Bronchial epithelial cell (primary cell): ENCODE data around the gene ADCY7. TPM values are rescaled to one million over a fixed set of nuclear protein-coding genes. Genes with fewer than 3 reads are reported as not detected.

Experiments used
- DNase-seq: peaks from one replicate; pipeline ENCODE4 v3.0.0-alpha.2; 2010; ENCODE audit warnings: low read depth
- FAIRE-seq: peaks from 2 replicates; lab custom pipeline; 2011; peaks lifted over from hg19 to GRCh38; lab: Jason Lieb, UNC
- H3K27me3 ChIP-seq: 2 replicates; pipeline ENCODE4 v1.5.1; 2011; ENCODE audit warnings: low read length; ENCODE audit not compliant: control insufficient read depth, insufficient read depth
- H3K36me3 ChIP-seq: 2 replicates; pipeline ENCODE4 v1.5.1; 2011; ENCODE audit warnings: low read length; ENCODE audit not compliant: control insufficient read depth, insufficient read depth
- H3K4me3 ChIP-seq: 2 replicates; pipeline ENCODE4 v1.5.1; 2011; ENCODE audit warnings: mild to moderate bottlenecking, low read depth, low read length, control low read depth
- total RNA-seq: library from RNA; depleted of rRNA; stranded (reverse); fragments of >200 nt; gene quantifications from 2 replicates; pipeline ENCODE4 v1.2.1, GENCODE V29; 2014
- TF ChIP-seq, protein P1 (sequence below): IDR thresholded peaks from 2 replicates; pipeline ENCODE4 v1.5.1; 2011; ENCODE audit warnings: mild to moderate bottlenecking, moderate library complexity, low read length, control low read depth, inconsistent platforms; ENCODE audit not compliant: insufficient read depth, severe bottlenecking

ADCY7 gene
- total RNA-seq = 29.2 and 61.7 TPM in 2 replicates

DNA sequence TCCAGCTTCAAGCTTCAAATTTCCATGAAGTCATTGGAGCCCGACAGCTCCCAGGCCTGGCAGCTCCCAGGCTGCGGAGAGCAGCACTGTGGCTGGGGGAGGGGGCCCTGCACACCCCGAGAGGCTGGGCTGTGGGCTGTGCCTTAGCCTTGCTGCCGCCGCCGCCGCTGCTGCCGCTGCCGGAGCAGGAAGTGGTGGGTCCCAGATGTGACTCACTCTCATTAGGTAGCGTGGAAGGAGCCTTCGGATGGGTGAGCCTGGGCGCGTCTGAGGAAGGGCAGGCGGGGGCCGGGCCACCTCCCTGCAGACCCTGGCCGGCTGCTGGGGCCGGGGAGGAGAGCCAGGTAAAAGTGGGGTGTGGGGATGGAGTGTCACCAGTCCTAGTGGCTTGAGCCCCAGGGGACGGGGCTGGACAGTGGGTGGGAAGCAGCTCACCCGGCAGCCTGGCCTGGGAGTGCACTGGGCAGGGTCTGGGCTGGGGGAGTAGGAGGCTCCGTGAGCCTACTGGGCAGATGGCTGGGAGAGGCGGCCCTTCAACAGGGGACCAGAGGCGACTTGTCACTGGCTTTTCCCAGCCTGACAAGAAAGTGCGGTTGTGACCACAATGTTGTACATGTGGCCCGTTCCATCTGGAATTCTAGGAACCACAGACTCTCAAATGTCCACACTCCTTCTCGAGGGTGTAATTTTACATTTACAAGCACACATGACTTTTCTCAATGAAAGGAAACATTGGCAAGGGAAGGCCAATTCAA, at the start of gene ADCY7:
TSS of gene ADCY7 (plus strand) at position 215 of the 755 bp plus-strand sequence. CDS start 21,629 bp downstream, outside the sequence.
- FAIRE-seq = no peak
- H3K27me3 ChIP-seq = no peaks in the 10 kb centered on the region
- TF ChIP-seq, protein P1, sequence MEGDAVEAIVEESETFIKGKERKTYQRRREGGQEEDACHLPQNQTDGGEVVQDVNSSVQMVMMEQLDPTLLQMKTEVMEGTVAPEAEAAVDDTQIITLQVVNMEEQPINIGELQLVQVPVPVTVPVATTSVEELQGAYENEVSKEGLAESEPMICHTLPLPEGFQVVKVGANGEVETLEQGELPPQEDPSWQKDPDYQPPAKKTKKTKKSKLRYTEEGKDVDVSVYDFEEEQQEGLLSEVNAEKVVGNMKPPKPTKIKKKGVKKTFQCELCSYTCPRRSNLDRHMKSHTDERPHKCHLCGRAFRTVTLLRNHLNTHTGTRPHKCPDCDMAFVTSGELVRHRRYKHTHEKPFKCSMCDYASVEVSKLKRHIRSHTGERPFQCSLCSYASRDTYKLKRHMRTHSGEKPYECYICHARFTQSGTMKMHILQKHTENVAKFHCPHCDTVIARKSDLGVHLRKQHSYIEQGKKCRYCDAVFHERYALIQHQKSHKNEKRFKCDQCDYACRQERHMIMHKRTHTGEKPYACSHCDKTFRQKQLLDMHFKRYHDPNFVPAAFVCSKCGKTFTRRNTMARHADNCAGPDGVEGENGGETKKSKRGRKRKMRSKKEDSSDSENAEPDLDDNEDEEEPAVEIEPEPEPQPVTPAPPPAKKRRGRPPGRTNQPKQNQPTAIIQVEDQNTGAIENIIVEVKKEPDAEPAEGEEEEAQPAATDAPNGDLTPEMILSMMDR = no peak
- peak within 1 kb of the TSS; percentile 23 for H3K4me3 ChIP-seq
- H3K36me3 ChIP-seq = peaks cover 1% of the 10 kb centered on the region
- DNase-seq = peak; percentile 69

DNA sequence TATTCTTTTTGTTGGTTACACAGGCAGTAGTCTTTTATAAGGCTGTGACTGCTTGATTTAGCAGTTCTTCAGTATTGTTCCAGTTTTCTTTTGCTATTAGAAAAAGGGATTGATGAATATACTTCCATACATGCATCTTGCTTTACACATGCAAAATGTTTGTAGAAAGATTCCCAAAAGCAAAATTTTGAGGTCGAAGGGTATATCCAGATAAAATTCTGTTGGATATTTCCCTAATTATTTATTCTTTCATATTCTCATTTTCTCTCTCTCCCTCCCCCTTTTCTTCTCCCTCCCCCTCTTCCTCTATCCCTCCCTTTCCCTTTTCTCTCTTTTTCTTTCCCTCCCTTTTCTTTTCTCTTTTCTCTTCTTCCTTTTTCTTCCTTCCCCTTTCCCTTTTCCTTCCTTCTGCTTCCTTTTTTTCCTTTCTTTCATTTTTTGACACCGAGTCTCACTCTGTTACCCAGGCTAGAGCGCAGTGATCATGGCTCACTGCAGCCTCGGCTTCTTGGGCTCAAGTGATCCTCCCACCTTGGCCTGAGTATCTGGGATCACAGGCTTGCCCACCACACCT, 46.9 kb upstream of the ADCY7 start:
- no peak for FAIRE-seq
- Histone ChIP-seq H3K27me3 (no peaks in the 10 kb centered on the region), H3K36me3 (peaks cover 5% of the 10 kb centered on the region), H3K4me3 (no peak overlapping the region)
- no peak for DNase-seq
- TF ChIP-seq, protein P1 = no peak

DNA sequence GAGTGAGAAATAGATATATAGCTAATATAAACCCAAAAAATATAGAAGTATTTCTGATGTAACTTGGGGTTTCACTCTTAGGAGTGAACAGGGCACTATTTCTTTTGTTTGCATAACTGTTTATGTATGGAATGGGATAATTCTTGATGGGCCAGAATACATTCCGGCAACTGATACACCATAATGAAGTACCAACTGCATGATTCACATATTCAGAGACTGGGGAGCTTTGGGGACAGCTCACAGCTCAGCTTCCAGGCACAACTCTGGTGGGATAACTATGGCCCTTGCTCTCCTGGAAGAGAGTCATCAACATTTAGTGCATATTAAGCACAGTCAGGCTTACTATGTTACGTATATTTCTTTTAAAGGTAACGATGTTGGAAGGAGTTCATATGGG, 42.1 kb upstream of the ADCY7 start:
- Histone ChIP-seq H3K4me3 (no peak overlapping the region), H3K27me3 (no peaks in the 10 kb centered on the region), H3K36me3 (peaks cover 5% of the 10 kb centered on the region)
- FAIRE-seq (no peak), DNase-seq (no peak)
- TF ChIP-seq, protein P1 = no peak

DNA sequence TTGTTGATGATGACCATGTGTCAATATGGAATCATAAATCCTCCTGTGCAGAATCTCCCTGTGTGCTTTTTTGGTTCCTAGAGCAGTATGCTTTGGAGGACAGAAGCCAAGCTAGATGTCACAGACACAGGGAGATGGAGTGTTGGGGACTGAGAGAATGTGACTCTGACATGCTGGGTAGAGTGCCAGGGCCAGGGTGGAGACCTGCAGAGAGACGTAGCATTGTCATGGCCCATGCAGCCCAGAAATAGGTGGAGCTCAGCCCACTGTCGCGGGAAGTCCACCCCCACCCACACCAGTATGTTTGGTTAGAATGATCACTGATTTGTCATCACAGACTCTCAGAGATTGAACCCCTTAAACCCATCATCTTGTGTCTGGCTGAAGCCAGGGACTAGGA, 39.2 kb upstream of the ADCY7 start:
- Histone ChIP-seq H3K27me3 (no peaks in the 10 kb centered on the region), H3K36me3 (peaks cover 5% of the 10 kb centered on the region), H3K4me3 (no peak overlapping the region)
- DNase-seq (no peak), FAIRE-seq (no peak)
- TF ChIP-seq, protein P1 = no peak

DNA sequence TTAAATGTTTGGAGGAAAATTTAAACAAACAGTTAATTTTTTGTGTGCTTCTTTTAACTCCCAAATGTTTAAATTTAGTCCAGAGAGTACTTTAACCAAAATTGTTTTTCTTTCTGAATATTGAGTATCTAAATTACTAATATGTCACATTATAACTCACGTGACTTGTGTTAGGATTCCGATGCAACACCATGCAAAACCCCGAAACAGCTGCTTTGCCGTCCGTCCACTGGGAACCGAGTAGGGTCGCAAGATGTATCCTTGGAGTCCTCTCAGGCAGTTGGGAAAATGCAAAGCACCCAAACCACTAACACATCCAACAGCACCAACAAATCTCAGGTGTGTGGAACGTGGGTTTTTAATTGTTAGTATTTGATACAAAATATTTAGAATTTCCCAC, 38.7 kb upstream of the ADCY7 start:
- DNase-seq = no peak
- TF ChIP-seq, protein P1 = no peak
- peaks cover 5% of the 10 kb centered on the region for H3K36me3 ChIP-seq
- no peak overlapping the region for H3K4me3 ChIP-seq
- no peaks in the 10 kb centered on the region for H3K27me3 ChIP-seq
- FAIRE-seq = no peak
